K562 (cell line): ENCODE measurements around the gene CCDC194. TPM values are rescaled to one million over a fixed set of nuclear protein-coding genes. Genes with fewer than 3 reads are reported as not detected.

ENCODE experiments used
- CBX1 ChIP-seq: sonication (generic); IDR thresholded peaks from 2 replicates; pipeline ENCODE4 v1.6.1; 2016; ENCODE audit warnings: antibody characterized with exemption, low read depth, mild to moderate bottlenecking
- CCNT2 ChIP-seq: IDR thresholded peaks from 2 replicates; pipeline ENCODE4 v1.6.1; 2011; ENCODE audit warnings: borderline replicate concordance, low read depth, mild to moderate bottlenecking, moderate library complexity, mixed read lengths, low read length; ENCODE audit not compliant: insufficient read length; ENCODE audit errors: extremely low read depth
- FOXA3 ChIP-seq, 2 experiments: fragments of 450-650 bp in 1 of 2; sonication (generic) in 1 of 2; formaldehyde crosslinking; IDR thresholded peaks in 1 of 2; conservative IDR thresholded peaks in 1 of 2; 2 replicates each; pipeline versions ENCODE4 v1.4.0 to v1.8.0; 2020 to 2022; ENCODE audit warnings: mild to moderate bottlenecking in 2 of 2, missing genetic modification reagents in 1 of 2
- HDAC1 ChIP-seq, 2 experiments: fragments of 450-650 bp; IDR thresholded peaks; 2 replicates each; pipeline ENCODE4 v1.6.1; 2016 to 2017; ENCODE audit warnings: inconsistent platforms in 1 of 2, mild to moderate bottlenecking in 1 of 2, moderate library complexity in 1 of 2
- HDAC2 ChIP-seq: fragments of 450-650 bp; IDR thresholded peaks from 2 replicates; pipeline ENCODE4 v1.6.1; 2016; ENCODE audit warnings: mild to moderate bottlenecking
- POU5F1 ChIP-seq: fragments of 150-350 bp; IDR thresholded peaks from 2 replicates; pipeline ENCODE4 v1.6.1; 2014; ENCODE audit warnings: borderline replicate concordance, low read length, low read depth, mild to moderate bottlenecking; ENCODE audit not compliant: partially characterized antibody
- SMARCA4 ChIP-seq: fragments of 450-650 bp; IDR thresholded peaks from 2 replicates; pipeline ENCODE4 v1.6.1; 2016
- U2AF2 ChIP-seq: fragments of 200-400 bp; formaldehyde crosslinking; optimal IDR thresholded peaks from 2 replicates; pipeline ENCODE3; 2017; ENCODE audit warnings: low read depth, mild to moderate bottlenecking, low read length
- WHSC1 ChIP-seq: IDR thresholded peaks from one replicate; pipeline ENCODE4 v1.6.1; 2012; ENCODE audit warnings: low read length, control low read depth, inconsistent platforms
- ZKSCAN1 ChIP-seq: fragments of 150-350 bp; IDR thresholded peaks from 2 replicates; pipeline ENCODE4 v1.6.1; 2016; ENCODE audit warnings: low read depth, low read length
- ZNF77 ChIP-seq: fragments of 250-450 bp; sonication (Bioruptor Pico); IDR thresholded peaks from 2 replicates; pipeline ENCODE4 v1.5.0; 2020
- ZNF79 ChIP-seq: fragments of 250-450 bp; sonication (Bioruptor Pico); IDR thresholded peaks from 2 replicates; pipeline ENCODE4 v1.4.0; 2020; ENCODE audit warnings: low read depth, mild to moderate bottlenecking, moderate library complexity
- ZSCAN29 ChIP-seq: fragments of 450-650 bp; IDR thresholded peaks from 2 replicates; pipeline ENCODE4 v1.6.1; 2017
- polyA plus RNA-seq, 8 experiments: library from polyadenylated mRNA; depleted of rRNA in 4 of 8; stranded (reverse) in 5 of 8; unstranded in 3 of 8; fragments of >200 nt; fragmentation: Nextera tagmentation in 2 of 8; fragmentation: Illumina TruSeq in 1 of 8; extraction: Ambion mirVana in 2 of 8; extraction: Trizol in 1 of 8; gene quantifications; 2 replicates each; pipeline versions ENCODE4 v1.2.1 to v1.2.3, GENCODE V29; 2011 to 2014; ENCODE audit warnings: inconsistent platforms in 1 of 8, missing spikeins in 1 of 8
- total RNA-seq, 7 experiments: library from RNA; depleted of rRNA in 6 of 7; stranded (reverse); fragments of >200 nt in 6 of 7; fragmentation: Illumina TruSeq in 2 of 7; extraction: Trizol in 2 of 7; gene quantifications; 2 replicates each; pipeline versions ENCODE4 v1.2.1 to v1.2.3, GENCODE V29; 2011 to 2021; ENCODE audit warnings: low replicate concordance in 1 of 7
- TF ChIP-seq, protein P1 (sequence below), 2 experiments: fragments of 450-650 bp; IDR thresholded peaks; 2 replicates each; pipeline ENCODE4 v1.6.1; 2018; ENCODE audit warnings: mild to moderate bottlenecking in 2 of 2, low read depth in 1 of 2; ENCODE audit not compliant: partially characterized antibody in 2 of 2
- TF ChIP-seq, protein P2 (sequence below), 2 experiments: fragments of 450-650 bp; formaldehyde crosslinking in 1 of 2; IDR thresholded peaks; 2 replicates each; pipeline versions ENCODE4 v1.4.0 to v1.6.1; 2014 to 2020; ENCODE audit warnings: mild to moderate bottlenecking in 2 of 2, borderline replicate concordance in 1 of 2, low read depth in 1 of 2

CCDC194 gene
- total and polyA plus RNA-seq, 9 of the 15 experiments (the other 6 are each of a cell fraction or from before 2014, with no cell fraction given): 0.13 to 1.3 (median 0.39) TPM; not detected in 3

DNA sequence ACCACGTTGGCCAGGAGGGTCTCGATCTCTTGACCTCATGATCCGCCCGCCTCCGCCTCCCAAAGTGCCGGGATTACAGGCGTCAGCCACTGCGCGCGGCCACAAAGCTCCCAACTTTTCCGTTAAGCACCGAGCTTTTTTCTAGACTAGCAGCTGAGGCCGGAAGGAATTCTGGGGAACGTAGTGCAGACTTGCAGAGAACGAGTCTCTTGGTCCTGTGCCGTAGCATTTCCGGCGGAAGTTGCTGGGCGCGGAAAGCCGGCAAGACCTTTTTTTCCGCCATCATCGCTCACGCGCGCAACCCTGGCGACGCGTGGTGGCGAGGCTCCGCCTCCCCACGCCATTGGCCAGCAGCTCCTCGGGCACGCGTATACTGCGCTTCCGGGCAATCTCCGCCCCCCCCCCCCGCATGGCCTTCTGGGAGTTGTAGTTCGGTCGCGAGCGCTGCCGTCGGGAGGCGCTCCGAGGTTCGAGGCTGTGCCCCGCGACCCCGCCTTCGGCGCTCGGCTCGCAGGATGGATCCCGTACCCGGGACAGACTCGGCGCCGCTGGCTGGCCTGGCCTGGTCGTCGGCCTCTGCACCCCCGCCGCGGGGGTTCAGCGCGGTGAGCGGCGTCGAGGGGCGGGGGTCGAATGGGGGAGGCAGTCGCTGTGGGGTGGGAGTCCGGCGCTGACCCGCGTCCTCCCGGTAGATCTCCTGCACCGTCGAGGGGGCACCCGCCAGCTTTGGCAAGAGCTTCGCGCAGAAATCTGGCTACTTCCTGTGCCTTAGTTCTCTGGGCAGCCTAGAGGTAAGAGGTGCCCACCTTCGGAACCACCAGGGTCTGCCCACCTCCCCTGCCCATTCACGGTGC is 25.9 kb upstream of the CCDC194 start, which contains the start of gene MVB12A (continued):
- TF ChIP-seq, protein P1, sequence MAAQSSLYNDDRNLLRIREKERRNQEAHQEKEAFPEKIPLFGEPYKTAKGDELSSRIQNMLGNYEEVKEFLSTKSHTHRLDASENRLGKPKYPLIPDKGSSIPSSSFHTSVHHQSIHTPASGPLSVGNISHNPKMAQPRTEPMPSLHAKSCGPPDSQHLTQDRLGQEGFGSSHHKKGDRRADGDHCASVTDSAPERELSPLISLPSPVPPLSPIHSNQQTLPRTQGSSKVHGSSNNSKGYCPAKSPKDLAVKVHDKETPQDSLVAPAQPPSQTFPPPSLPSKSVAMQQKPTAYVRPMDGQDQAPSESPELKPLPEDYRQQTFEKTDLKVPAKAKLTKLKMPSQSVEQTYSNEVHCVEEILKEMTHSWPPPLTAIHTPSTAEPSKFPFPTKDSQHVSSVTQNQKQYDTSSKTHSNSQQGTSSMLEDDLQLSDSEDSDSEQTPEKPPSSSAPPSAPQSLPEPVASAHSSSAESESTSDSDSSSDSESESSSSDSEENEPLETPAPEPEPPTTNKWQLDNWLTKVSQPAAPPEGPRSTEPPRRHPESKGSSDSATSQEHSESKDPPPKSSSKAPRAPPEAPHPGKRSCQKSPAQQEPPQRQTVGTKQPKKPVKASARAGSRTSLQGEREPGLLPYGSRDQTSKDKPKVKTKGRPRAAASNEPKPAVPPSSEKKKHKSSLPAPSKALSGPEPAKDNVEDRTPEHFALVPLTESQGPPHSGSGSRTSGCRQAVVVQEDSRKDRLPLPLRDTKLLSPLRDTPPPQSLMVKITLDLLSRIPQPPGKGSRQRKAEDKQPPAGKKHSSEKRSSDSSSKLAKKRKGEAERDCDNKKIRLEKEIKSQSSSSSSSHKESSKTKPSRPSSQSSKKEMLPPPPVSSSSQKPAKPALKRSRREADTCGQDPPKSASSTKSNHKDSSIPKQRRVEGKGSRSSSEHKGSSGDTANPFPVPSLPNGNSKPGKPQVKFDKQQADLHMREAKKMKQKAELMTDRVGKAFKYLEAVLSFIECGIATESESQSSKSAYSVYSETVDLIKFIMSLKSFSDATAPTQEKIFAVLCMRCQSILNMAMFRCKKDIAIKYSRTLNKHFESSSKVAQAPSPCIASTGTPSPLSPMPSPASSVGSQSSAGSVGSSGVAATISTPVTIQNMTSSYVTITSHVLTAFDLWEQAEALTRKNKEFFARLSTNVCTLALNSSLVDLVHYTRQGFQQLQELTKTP (IDR thresholded peaks at IDR 0.05; ENCODE audit: low read depth in 1 of 2, partially characterized antibody in 2 of 2): peak; percentile 44 to 85
- TF ChIP-seq U2AF2: no peak
- peak; percentile 38; the same call in 1 of the 2 replicates for TF ChIP-seq CBX1
- TF ChIP-seq WHSC1: no peak
- no peak for TF ChIP-seq ZNF79 (CRISPR knock-in tag)
- TF ChIP-seq HDAC1 (IDR thresholded peaks at IDR 0.05): 0 out of 4 replicates have a peak, but pooled peaks of 1 of the 2 experiments have one; percentile 11
- no peak; the same call in 1 of the 2 replicates for TF ChIP-seq HDAC2
- no peak for TF ChIP-seq ZNF77 (CRISPR knock-in tag)
- peak; percentile 70 for TF ChIP-seq CCNT2
- TF ChIP-seq ZSCAN29: no peak
- no peak for TF ChIP-seq POU5F1
- TF ChIP-seq ZKSCAN1: 0 out of 2 replicates have a peak, but pooled peaks have one; percentile 23
- TF ChIP-seq FOXA3 (CRISPR knock-in tag; conservative IDR thresholded peaks at IDR 0.05 in 1 of 2, IDR thresholded peaks at IDR 0.05 in 1 of 2): no peak
- TF ChIP-seq SMARCA4: no peak
- TF ChIP-seq, protein P2, sequence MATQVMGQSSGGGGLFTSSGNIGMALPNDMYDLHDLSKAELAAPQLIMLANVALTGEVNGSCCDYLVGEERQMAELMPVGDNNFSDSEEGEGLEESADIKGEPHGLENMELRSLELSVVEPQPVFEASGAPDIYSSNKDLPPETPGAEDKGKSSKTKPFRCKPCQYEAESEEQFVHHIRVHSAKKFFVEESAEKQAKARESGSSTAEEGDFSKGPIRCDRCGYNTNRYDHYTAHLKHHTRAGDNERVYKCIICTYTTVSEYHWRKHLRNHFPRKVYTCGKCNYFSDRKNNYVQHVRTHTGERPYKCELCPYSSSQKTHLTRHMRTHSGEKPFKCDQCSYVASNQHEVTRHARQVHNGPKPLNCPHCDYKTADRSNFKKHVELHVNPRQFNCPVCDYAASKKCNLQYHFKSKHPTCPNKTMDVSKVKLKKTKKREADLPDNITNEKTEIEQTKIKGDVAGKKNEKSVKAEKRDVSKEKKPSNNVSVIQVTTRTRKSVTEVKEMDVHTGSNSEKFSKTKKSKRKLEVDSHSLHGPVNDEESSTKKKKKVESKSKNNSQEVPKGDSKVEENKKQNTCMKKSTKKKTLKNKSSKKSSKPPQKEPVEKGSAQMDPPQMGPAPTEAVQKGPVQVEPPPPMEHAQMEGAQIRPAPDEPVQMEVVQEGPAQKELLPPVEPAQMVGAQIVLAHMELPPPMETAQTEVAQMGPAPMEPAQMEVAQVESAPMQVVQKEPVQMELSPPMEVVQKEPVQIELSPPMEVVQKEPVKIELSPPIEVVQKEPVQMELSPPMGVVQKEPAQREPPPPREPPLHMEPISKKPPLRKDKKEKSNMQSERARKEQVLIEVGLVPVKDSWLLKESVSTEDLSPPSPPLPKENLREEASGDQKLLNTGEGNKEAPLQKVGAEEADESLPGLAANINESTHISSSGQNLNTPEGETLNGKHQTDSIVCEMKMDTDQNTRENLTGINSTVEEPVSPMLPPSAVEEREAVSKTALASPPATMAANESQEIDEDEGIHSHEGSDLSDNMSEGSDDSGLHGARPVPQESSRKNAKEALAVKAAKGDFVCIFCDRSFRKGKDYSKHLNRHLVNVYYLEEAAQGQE (IDR thresholded peaks at IDR 0.05; ENCODE audit: borderline replicate concordance): no peak
- TF ChIP-seq, protein P2 (CRISPR knock-in tag; IDR thresholded peaks at IDR 0.05; ENCODE audit: low read depth): peak; percentile 80; the same call in 1 of the 2 replicates
